ENCODE measurements around the gene NOTCH3. TPM values are rescaled to one million over a fixed set of nuclear protein-coding genes. Genes with fewer than 3 reads are reported as not detected.

NOTCH3 gene
- total RNA-seq, 1 experiment from 2014 or later = 52.1 TPM

- peak; percentile 71 for DNase-seq
- H3K27me3 ChIP-seq (ENCODE audit: control insufficient read depth, insufficient read depth, low read length) = no peaks in the 10 kb centered on the region
- H3K36me3 ChIP-seq (replicated peaks; ENCODE audit: control insufficient read depth, insufficient read depth, low read length) = peaks cover 34% of the 10 kb centered on the region
- H3K4me3 ChIP-seq (ENCODE audit: insufficient read depth, low read depth, low read length) = no peak overlapping the region
These were observed 80.4 kb downstream of the NOTCH3 start for GRCh38 chr19:15120135-15121026.

- Histone ChIP-seq H3K27me3 (ENCODE audit: control insufficient read depth, insufficient read depth, low read length) (no peaks in the 10 kb centered on the region), H3K4me3 (ENCODE audit: insufficient read depth, low read depth, low read length) (no peak overlapping the region), H3K36me3 (replicated peaks; ENCODE audit: control insufficient read depth, insufficient read depth, low read length) (peaks cover 39% of the 10 kb centered on the region)
- peak; percentile 28 for DNase-seq
These were observed 81.9 kb downstream of the NOTCH3 start for GRCh38 chr19:15118789-15119494.

- Histone ChIP-seq H3K4me3 (ENCODE audit: insufficient read depth, low read depth, low read length) (no peak overlapping the region), H3K27me3 (ENCODE audit: control insufficient read depth, insufficient read depth, low read length) (no peaks in the 10 kb centered on the region), H3K36me3 (replicated peaks; ENCODE audit: control insufficient read depth, insufficient read depth, low read length) (peaks cover 39% of the 10 kb centered on the region)
- DNase-seq = no peak
These were observed 82.5 kb downstream of the NOTCH3 start for GRCh38 chr19:15118248-15118647.

GRCh38 chr19:15116856-15117255 lies 83.9 kb downstream of the NOTCH3 start:
- Histone ChIP-seq H3K27me3 (ENCODE audit: control insufficient read depth, insufficient read depth, low read length) (no peaks in the 10 kb centered on the region), H3K36me3 (replicated peaks; ENCODE audit: control insufficient read depth, insufficient read depth, low read length) (peaks cover 43% of the 10 kb centered on the region), H3K4me3 (ENCODE audit: insufficient read depth, low read depth, low read length) (no peak overlapping the region)
- no peak for DNase-seq

GRCh38 chr19:15115762-15116615 lies 84.8 kb downstream of the NOTCH3 start:
- Histone ChIP-seq H3K36me3 (replicated peaks; ENCODE audit: control insufficient read depth, insufficient read depth, low read length) (peaks cover 49% of the 10 kb centered on the region), H3K27me3 (ENCODE audit: control insufficient read depth, insufficient read depth, low read length) (no peaks in the 10 kb centered on the region), H3K4me3 (ENCODE audit: insufficient read depth, low read depth, low read length) (no peak overlapping the region)
- DNase-seq = peak; percentile 37

GRCh38 chr19:15115080-15115479 lies 85.7 kb downstream of the NOTCH3 start:
- no peaks in the 10 kb centered on the region for H3K27me3 ChIP-seq (ENCODE audit: control insufficient read depth, insufficient read depth, low read length)
- DNase-seq = peak; percentile 36
- peaks cover 47% of the 10 kb centered on the region for H3K36me3 ChIP-seq (replicated peaks; ENCODE audit: control insufficient read depth, insufficient read depth, low read length)
- no peak overlapping the region for H3K4me3 ChIP-seq (ENCODE audit: insufficient read depth, low read depth, low read length)

DNA sequence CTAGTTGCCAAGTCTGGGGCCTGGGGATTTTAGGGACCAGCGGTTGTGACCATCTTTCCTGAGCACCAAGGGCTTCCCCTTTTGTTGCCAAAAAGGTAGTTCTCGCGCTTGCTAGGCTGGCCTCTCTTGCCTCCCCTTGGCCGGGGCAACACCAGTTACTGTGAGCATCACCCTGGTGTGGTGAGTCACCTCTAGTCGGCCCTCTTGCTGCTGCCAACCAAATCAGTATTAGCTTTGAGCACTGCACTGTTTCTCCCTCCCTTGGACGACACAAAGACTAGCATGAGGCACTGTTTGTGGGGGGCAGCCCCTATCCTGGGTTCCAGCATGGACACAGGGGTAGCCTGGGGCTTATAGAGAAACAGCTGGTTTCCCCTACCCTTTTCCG lies 86.6 kb downstream of the NOTCH3 start:
- Histone ChIP-seq H3K4me3 (ENCODE audit: insufficient read depth, low read depth, low read length) (no peak overlapping the region), H3K27me3 (ENCODE audit: control insufficient read depth, insufficient read depth, low read length) (no peaks in the 10 kb centered on the region), H3K36me3 (replicated peaks; ENCODE audit: control insufficient read depth, insufficient read depth, low read length) (peaks cover 41% of the 10 kb centered on the region)
- DNase-seq = no peak

- Histone ChIP-seq H3K36me3 (replicated peaks; ENCODE audit: control insufficient read depth, insufficient read depth, low read length) (peaks cover 36% of the 10 kb centered on the region), H3K4me3 (ENCODE audit: insufficient read depth, low read depth, low read length) (peak overlapping the region; percentile 20; the same call in 1 of the 2 replicates), H3K27me3 (ENCODE audit: control insufficient read depth, insufficient read depth, low read length) (no peaks in the 10 kb centered on the region)
- peak; percentile 90 for DNase-seq
These were observed 87.3 kb downstream of the NOTCH3 start for GRCh38 chr19:15113245-15114152.

GRCh38 chr19:15112385-15112784 lies 88.4 kb downstream of the NOTCH3 start:
- peaks cover 30% of the 10 kb centered on the region for H3K36me3 ChIP-seq (replicated peaks; ENCODE audit: control insufficient read depth, insufficient read depth, low read length)
- DNase-seq = peak; percentile 89
- H3K4me3 ChIP-seq (ENCODE audit: insufficient read depth, low read depth, low read length) = no peak overlapping the region
- H3K27me3 ChIP-seq (ENCODE audit: control insufficient read depth, insufficient read depth, low read length) = no peaks in the 10 kb centered on the region

DNA sequence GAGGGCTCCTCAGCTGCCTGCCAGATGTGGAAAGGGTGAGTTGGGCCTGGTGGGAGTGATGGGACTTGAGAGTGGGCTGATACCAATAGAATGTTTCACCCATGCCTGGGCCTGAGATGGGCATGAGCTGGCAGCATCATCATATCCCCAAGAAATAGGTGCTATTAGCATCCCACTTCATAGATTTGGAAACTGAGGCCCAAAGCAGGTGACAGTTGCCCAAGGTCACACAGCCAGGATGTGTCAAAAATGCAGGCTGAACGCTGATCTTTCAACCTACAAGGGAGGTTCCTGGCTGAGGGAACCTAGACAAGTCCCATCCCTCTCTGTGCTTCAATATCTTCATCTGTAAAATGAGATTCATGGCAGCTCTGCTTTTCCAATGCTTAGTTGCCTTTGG lies 89.0 kb downstream of the NOTCH3 start:
- Histone ChIP-seq H3K4me3 (ENCODE audit: insufficient read depth, low read depth, low read length) (no peak overlapping the region), H3K36me3 (replicated peaks; ENCODE audit: control insufficient read depth, insufficient read depth, low read length) (peaks cover 28% of the 10 kb centered on the region), H3K27me3 (ENCODE audit: control insufficient read depth, insufficient read depth, low read length) (no peaks in the 10 kb centered on the region)
- DNase-seq = no peak

- DNase-seq = peak; percentile 54
- Histone ChIP-seq H3K36me3 (replicated peaks; ENCODE audit: control insufficient read depth, insufficient read depth, low read length) (peaks cover 23% of the 10 kb centered on the region), H3K27me3 (ENCODE audit: control insufficient read depth, insufficient read depth, low read length) (no peaks in the 10 kb centered on the region), H3K4me3 (ENCODE audit: insufficient read depth, low read depth, low read length) (no peak overlapping the region)
These were observed 90.4 kb downstream of the NOTCH3 start for GRCh38 chr19:15110418-15110815.

DNA sequence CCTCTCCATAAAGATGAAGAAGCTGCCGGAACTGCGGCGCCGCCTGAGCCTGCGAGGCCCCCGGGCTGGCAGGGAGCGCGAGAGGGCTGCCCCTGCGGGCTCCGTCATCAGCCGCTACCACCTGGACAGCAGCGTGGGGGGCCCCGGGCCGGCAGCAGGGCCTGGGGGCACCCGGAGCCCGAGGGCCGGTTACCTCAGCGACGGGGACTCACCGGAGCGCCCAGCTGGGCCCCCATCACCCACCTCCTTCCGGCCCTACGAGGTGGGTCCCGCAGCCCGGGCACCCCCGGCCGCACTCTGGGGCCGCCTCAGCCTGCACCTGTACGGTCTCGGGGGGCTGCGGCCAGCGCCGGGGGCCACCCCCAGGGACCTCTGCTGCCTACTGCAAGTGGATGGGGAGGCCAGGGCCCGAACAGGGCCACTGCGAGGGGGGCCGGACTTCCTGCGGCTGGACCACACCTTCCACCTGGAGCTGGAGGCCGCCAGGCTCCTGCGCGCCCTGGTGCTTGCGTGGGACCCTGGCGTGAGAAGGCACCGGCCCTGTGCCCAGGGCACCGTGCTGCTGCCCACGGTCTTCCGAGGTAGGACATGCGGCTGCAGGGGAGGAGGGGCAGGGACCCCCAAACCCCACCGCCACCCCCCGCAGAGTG lies 90.9 kb downstream of the NOTCH3 start:
- peaks cover 21% of the 10 kb centered on the region for H3K36me3 ChIP-seq (replicated peaks; ENCODE audit: control insufficient read depth, insufficient read depth, low read length)
- H3K4me3 ChIP-seq (ENCODE audit: insufficient read depth, low read depth, low read length) = no peak overlapping the region
- no peaks in the 10 kb centered on the region for H3K27me3 ChIP-seq (ENCODE audit: control insufficient read depth, insufficient read depth, low read length)
- no peak for DNase-seq

Measured in H7 (cell line).